H1 (cell line): ENCODE data around the gene USHBP1. TPM values are rescaled to one million over a fixed set of nuclear protein-coding genes. Genes with fewer than 3 reads are reported as not detected.

Experiments used
- CTCF ChIP-seq, 3 experiments: IDR thresholded peaks; 1 replicate in 2 of 3; 2 replicates in 1 of 3; pipeline versions ENCODE4 v1.5.1 to v1.6.1; 2011; ENCODE audit warnings: low read length in 3 of 3, mild to moderate bottlenecking in 3 of 3, inconsistent platforms in 2 of 3, low read depth in 1 of 3, moderate library complexity in 1 of 3; ENCODE audit not compliant: insufficient read depth in 1 of 3; ENCODE audit errors: control extremely low read depth in 1 of 3
- HDAC6 ChIP-seq: IDR thresholded peaks from one replicate; pipeline ENCODE4 v1.7.1; 2012; ENCODE audit warnings: low read depth, mild to moderate bottlenecking, inconsistent platforms, low read length, moderate library complexity
- polyA plus RNA-seq, 7 experiments: library from polyadenylated mRNA; depleted of rRNA in 3 of 7; stranded (reverse) in 5 of 7; unstranded in 2 of 7; fragments of >200 nt in 5 of 7; fragments of 200-250 nt in 2 of 7; gene quantifications; 1 replicate in 5 of 7; 2 replicates in 1 of 7; 4 replicates in 1 of 7; pipeline versions ENCODE4 v1.2.1 to v1.2.3, GENCODE V29; 2011 to 2013; ENCODE audit warnings: missing spikeins in 2 of 7, mixed read lengths in 2 of 7
- total RNA-seq: library from RNA; stranded (reverse); fragmentation: NEBNext Ultra II Directional; extraction: Animal tissue kit (Norgen Biotek cat#: 25700); gene quantifications from 2 replicates; pipeline ENCODE4 v1.2.1, GENCODE V29; 2021

USHBP1 gene
- total and polyA plus RNA-seq, 2 of the 8 experiments (the other 6 are each of a cell fraction or from before 2014, with no cell fraction given): 5.0 to 7.5 TPM

- TF ChIP-seq HDAC6: no peak
- no peak for TF ChIP-seq CTCF (IDR thresholded peaks at IDR 0.05; ENCODE audit: control extremely low read depth in 1 of 3, insufficient read depth in 1 of 3, low read depth in 1 of 3, low read length in 3 of 3)
Measured at GRCh38 chr19:17206736-17207581, 57.6 kb downstream of the USHBP1 start (continued).
